GM18499 (cell line): ENCODE results near the gene RRM2.
"Not testable (repeated sequence)": the region's sequence is repeated elsewhere in the genome, so short reads cannot be mapped to it uniquely, and the experiment has no call there.

Experiments
- ATAC-seq: cut with Tn5 transposase; IDR thresholded peaks from one replicate; pipeline ENCODE4 v1.9.1; 2021; ENCODE audit warnings: moderate number of reproducible peaks; ENCODE audit not compliant: insufficient read depth, unreplicated experiment

Gene RRM2

DNA sequence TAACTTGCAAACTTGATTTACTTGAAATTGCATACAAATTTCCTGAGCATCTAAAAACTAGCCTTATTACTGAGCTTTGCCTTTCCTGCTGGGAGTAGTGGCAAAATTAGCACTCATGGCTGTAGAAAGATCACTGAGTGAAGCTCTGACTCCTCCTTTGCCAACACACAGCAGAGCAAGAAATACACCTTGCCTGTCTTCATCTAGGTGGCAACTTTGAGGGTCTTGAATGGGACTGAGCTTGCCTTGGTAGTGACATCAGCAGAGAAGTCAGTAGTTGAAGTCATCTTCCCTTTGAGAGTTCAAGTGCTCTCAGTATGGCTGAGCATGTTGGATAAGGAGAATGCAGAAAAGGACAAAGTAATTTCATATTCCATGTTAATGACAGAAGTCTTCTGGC is 5.9 kb downstream of the RRM2 start:
- no peak for ATAC-seq

DNA sequence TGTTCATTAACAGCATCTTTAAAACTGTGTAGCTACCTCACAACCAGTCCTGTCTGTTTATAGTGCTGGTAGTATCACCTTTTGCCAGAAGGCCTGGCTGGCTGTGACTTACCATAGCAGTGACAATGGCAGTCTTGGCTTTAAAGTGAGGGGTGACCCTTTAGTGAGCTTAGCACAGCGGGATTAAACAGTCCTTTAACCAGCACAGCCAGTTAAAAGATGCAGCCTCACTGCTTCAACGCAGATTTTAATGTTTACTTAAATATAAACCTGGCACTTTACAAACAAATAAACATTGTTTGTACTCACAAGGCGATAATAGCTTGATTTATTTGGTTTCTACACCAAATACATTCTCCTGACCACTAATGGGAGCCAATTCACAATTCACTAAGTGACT is 7.0 kb downstream of the RRM2 start:
- no peak for ATAC-seq

DNA sequence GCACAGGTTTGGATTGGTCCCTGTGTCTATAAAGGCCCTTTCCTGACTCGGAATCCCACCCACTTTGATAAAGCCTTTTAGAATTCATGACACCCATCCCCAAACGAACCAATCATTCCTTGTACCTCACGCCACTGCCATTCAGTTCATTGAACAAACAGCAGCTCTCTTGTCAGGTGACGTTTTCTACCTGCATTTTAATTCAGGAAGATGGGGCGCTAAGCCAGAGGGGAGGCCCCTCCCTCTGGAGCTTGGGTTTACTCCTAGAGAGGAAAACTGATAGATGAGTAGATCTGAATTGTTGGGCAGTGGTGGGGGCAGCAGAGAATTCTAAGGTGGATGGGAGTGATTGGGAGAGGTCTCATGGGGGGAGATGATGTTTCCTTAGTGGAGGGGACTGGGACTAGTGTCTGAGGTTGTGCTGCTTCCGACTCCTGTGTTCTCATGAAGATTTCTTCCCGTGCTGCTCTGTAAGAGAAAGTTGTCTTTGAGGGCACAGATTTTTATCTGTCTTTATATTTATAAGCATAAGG is 9.6 kb downstream of the RRM2 start:
- ATAC-seq: no peak

DNA sequence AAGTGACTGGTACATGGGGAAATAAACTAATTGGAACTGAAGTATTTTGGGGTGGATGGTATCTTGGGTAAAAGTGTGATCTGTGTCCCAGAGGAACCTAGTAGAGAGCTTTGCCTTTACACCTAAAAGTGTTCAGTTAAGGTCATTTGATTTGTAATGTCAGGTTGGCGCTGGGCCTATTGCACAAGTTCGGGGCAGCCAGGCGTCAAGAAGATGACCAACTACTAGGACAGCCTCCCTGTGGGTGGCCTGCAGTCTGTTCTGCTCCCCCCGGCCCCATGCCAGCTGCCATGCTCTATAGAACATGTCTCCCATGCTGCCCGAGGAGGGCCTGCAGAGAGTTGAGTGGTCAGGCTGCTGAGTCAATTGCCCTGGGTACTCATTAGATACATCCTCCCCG is 10.1 kb downstream of the RRM2 start:
- no peak for ATAC-seq

DNA sequence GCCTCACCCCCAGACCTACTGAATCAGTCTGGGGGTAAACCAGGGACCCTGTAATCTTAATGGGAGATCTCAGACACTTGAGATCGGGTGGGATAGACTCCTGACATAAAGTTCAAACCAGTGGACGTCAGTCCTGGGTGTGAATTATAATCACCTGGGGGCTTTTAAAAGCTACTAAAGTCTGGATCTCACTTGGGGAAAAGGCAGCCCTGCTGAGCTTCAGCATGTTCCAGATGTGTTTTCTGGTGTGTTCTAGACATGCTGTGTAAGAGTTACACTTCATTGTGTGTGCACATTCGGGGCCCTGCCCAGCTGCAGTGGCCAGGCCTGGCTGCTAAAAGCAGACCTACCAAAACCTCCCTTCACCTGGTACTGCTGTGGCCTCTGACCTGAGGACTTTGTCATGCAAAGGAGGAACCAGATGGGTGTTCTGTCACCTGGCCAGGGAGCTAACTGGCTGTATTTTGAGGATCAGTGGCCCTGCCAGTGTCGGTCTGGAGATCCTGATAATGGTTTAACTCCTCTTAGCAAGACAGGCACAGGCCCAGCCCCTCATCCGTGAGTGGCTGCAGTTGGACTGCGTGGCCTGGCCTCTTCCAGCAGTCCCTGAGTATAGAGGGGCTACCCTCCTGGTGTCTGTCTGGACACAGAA is 10.6 kb downstream of the RRM2 start:
- no peak for ATAC-seq

DNA sequence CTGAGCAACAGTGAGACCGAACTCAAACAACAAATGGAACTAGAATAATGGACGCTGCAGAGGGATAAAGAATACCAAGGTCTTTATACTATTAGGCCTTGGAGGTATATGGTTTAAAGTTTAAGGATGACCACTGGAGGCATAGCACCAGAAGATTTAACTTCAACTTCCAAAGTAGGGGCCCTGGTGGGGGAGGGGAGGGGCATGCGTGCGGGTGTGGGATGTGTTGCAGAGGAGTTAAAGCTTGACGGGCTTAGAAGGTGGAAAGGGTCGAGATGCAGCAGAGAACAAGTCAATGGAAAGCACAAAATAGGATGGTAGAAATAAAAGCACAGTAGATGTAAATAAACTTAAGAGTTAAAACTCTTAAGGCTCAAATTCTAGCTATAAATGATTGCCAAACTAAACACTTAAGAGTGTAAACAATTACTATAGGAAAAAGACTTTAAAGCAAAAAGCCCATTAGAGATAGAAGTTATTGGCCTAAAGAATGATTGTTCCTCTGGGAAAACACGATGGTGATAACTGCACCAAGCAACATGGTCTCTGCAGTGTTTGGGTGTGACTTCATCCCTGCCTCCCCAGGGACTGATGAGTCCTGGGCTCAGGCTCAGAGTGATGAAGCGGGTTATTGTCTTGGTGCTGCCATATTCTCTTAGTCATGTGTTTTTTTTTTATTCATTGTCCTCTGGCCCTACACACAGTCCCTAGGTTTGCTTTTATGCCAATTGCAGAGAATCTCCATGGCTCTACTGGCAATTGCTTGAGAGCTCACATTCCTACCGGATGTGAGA is 13.0 kb downstream of the RRM2 start:
- no peak for ATAC-seq

DNA sequence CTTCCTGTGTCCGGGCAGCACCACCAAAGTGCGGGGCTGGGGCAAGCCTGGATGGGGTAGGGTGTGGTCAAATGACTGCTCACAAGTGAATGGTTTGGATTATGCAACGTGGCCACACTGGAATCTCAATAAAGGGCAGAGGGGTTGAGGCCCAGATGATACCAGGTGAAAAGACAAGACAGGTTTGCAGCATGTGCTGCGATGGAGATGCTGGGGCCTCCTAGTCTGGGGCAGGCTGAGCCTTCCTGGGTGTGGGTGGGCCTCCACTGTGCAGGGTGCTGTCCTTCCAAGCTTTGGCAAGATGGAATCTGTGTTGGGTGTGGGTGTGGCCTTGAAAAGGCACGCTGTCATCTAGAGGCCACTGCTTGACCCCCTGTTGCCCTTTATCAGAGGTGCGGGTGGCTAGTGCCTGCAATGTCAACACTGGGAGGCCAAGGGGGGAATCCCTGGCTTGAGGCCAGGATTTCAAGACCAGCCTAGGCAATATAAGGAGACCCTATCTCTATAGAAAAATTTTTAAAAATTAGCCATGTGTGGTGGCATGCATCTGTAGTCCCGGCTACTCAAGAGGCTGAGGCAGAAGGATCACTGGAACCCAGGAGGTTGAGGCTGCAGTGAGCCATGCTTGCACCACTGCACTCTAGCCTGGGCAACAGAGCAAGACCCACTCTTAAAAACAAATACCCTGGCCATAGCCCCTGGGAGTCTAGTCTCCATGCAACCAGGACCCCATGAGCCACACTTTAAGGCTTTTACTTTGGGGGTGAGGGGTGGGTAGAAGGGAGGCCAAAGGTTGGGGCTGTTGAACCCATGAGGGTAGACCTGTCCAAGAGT is 13.8 kb downstream of the RRM2 start:
- no peak for ATAC-seq

DNA sequence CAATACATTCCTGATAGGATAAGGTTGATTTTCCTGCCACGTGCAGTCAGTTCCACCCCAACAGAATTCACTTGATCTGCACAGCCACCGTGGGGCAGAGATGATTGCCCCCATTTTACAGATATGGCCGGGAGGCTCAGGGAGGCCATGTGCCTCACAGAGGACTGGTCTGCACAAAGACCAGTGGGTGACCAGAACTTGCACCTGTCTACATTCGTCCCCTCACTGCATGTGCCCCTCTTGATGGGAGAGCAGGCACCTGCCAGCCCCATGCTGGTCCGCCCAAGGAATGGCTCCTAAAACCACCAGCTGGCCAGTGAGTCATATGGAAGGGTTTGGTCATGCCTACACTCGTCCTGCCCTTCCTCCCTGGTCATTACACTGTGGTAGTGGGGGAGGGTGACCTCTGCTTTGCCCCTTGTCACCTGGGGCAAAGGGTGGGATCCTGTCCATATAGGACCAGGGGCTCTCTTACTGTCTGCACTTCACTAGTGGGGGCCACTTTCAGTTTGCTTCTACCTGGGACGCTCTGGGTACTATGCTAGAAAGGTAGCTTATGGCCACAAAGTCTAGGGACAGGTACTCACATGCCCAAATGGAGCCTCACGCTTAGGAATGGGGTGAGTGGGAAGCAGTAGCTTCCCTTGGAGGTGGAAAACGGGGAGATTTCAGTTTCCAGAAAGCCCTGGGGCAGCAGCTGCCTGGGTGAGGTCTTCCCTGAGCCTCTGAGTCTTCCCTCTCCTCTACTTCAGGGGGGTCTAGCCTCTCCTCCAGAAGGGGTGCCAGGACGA is 14.7 kb downstream of the RRM2 start:
- no peak for ATAC-seq

DNA sequence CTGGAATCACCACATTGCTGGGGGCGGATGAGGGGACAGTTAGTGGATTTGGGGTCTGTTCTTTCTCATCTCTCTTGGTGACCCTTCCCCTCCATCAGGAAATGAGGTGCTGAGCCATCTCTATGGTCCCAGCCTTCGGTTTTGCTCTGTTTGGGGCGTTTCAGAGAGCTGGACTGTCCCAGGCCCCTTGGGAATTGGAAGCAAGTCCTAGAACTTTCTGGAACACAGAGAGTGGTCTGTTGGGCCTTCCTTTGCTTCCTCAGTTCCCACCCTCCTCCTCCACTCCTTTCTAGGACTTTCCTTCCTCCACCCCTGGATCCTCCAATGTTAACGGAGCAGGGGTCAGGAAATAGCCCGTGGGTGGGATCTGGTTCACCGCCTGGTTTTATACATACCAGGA is 17.0 kb downstream of the RRM2 start:
- no peak for ATAC-seq

DNA sequence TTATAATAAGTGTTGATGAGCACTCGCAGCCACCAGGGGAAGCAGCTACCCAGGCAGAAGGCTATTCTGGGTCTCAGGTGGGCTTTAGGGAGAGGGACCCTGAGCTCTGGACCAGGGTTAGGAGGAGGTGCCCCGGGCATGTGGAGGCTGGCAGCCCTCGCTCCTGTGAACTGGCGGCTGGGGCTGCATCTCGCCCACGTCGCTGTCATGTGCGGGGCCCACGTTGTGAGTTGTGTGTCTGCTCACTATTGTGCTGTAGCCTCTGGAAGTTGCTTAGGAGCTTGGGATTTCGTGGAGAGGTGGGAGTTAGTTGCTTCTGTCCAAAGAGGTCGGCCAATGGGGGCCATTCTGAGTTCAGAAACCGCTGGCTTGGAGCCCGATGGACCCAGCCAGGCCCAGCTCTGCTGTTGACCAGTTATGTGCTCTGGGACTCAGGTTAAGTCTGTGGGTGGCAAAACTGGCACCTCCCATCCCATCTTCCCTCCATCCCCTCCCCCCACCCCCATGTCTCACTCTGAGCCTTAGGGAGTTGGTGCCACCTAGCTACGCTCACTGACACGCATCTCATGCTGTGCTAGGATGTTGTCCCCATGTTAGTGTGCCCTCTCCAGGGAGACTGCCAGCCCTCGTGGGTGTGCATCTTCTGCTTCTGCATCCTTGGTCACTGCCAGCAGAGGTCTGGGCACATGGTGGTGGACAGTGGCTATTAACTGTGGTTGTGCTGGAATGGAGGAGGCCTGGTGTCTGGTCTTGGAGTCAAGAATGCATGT is 18.5 kb downstream of the RRM2 start:
- no peak for ATAC-seq

DNA sequence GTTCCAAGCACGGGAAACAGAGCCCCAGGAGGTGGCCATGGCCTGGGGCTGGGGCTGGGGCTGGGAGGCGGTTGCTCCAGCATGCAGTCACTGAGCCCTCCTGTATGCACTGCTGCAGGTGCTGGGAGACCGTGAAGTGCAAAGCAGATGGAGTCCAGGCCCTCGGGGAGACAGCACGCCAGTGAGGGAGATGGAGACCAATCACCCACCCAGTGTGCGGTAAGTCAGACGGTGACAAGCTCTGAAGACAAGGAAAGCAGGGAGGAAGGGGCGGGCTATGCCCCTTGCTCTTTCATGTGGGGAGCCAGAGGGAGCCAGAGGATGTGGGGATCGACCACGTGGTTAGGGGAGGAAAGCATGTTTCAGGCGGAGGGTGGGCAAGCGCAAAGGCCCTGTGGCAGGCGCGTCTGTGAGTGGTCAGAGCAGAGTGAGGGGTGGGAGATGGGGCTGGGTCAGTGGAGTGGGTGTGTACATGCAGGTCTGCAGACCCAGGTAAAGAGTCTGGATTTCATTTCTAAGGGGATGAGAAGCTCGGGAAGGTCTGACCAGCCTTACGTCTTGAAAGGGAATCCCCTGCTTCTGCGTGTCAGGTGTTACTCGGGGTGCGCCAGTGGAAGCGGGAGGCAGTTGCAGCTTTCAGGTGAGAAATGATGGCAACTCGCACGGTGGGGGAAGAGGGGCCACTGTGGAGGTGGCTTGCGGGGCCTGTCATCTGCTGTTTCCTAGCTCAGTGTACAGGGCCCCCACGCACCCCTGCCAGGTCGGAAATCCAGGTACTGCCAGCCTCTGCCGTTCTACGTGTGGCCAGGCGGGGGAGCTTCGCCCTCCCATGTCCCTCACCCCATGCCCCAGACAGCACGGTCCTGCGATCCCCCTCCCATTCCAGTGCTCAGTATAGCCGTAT is 19.4 kb downstream of the RRM2 start:
- ATAC-seq: no peak

DNA sequence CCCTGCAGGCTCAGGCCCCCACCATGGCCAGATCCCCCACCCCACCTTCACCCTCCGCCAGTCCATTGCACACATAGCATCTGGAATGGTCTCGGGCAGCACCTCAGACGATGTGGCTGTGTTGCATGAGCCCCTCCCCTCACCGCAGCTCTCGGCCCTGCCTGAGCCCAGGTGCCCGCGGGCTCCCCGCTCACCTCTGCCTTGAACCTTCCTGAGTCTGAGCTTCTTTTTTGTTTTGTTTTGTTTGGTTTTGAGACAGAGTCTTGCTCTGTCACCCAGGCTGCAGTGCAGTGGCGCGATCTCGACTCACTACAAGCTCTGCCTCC is 20.1 kb downstream of the RRM2 start:
- ATAC-seq: no peak

DNA sequence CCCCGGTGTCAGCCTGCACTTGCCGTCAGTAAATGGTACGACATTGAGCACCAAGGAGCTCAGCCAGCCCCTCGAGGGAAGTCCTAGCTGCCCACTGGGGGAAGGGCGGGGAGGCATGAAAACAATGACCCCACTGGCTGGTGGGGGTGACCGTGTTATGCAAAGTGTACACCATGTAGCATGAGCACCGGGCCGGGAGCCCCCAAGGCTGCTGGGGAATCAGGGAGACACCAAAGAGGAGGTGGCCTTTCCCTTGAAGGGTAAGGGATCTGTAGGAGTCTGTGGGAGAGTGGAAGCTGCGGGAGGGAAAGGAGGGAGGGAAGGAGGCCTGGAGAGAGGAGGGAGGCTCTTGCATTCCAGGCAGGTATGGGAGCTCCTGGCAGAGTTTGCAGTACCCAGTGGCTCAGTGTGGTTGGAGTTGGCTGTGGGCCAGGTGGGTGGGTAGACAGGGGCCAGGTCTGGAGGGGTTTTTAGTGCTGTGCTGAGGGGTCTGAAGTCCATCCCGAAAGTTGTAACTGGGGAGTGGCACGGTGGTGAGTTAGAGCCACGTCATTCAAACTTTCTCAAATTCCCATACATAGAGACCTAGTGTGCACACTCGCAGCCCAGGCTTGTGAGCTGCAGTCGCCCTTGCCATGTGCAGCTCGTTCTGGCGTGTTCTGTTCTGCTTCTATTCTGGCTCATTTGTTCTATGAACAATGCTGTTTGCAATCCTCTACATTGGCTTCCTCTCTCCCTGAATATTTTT is 22.4 kb downstream of the RRM2 start:
- no peak for ATAC-seq

DNA sequence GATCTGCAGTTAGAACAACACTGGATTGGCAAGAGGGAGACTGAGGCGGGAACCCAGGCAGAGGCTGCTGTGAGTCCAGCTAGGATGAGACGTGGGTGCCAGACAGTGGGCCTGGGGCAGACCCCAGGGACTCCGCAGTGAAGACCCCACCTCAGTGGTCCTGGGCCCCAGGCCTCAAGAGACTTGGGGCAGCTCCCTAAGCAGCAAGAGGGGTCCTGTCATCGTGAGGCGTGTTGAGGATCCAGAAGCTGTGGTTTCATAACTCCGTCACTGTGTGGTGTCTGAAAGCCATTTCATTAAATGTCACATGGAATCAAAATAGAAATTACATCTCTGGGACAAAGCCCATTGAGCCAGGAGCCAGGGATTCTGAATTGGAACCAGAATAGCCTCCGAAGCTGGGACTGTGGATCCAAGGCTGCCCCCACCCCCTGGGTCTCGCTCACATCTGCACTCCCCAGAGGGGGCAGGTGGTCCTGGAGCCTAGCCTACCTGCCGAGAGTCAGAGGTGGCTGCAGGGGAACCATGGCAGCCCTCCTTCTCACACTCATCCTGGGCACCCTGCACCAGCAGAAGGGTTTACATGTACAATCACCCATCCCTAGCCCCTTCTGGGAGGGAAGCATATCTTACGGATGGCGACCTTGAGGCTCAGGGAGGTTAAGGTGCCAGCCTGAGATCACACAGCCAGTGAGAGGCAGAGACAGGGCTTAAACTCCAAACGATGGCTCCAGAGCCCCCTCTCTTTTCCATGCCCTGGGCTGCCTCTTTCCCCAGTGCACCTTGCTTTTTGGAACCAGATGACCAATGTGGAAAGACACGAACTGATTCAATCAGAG is 23.2 kb downstream of the RRM2 start:
- ATAC-seq: no peak

DNA sequence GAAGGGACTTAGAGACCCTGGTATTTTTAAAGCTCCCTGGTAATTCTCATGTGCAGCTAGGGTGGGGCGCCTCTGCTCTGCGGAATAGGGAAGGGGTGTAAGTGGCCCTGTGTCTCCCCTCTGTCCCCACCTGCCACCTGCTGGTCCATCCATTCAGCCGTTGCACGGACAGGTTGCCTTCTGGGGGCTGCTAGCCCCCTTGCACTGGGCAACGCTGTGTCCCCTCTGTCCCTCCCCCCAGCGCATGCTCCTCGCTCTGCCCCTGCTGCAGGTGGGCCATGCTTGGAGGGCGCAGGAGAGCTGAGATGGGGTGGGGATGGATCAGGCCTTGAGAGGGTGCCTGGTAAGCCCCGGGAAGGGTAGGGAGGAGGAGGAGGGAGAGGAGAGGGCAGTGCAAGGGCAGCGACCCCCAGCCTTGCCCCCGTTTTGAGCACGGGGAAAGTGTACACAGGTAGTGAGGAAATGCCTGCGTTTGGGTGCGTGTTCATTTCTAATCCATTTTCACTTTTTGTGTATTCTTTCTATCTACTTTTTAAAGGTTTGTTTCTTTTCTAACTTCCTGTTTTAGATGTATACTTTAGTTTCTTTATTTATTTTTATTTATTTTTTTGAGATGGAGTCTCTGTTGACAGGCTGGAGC is 23.9 kb downstream of the RRM2 start:
- no peak for ATAC-seq

DNA sequence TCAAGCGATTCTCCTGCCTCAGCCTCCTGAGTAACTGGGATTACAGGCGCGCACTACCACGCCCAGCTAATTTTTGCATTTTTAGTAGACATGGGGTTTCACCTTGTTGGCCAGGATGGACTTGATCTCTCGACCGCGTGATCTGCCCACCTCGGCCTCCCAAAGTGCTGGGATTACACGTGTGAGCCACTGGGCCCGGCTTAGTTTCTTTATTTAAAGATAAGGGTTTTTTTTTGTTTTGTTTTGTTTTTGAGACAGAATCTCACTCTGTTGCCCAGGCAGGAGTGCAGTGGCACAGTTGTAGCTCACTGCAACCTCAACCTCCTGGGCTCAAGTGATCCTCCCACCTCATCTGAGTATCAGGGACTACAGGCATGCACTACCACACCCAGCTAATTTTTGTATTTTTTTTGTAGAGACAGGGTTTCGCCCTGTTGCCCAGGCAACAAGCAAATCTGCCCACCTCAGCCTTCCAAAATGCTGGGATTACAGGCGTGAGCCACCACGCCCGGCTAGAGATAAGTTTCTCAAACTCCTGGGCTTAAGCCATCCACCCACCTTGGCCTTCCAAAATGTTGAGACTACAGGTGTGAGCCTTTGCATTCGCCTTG is 24.6 kb downstream of the RRM2 start:
- ATAC-seq: not testable (repeated sequence)
